ENCODE data around the gene CDH4. TPM values are rescaled to one million over a fixed set of nuclear protein-coding genes. Genes with fewer than 3 reads are reported as not detected.
A peak's percentile ranks its signal among the peaks of the same experiment; 100 is the strongest.

Gene CDH4
- total and polyA plus RNA-seq, 2 of the 8 experiments (the other 6 are each of a cell fraction or from before 2014, with no cell fraction given) = 4.3 to 7.9 TPM

DNA sequence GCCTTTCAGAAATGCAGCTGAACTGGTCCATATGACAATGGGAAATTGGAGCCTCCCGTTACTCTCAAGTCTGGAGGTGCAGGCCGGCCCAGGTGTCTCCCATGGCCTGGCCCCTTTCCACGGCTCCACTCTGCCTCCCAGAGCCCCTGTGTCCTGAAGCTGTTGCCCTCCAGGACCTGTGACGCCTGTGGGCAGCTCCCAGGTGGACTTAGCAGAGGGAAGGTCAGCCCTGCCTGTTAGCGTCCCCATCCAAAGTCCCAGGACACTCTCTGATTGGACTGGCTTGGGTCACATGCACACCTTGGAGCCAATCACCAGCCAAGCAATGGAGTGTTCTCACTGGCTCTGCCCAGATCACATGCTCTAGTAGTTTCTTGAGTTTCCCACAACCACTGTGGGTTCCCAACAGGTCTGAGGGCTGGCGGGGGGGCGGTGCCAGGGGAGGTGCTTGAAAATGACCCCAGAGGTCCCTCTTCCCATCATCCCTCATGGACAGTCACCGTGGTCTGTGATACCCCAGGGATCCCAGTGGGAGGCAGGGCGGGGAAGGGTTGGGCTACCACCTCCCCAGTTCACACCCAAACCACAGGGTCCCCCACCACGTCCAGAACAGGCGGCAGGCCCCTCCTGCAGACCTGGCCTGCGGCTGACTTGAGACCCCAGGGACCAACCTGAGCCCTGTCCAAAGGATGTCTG, 678.1 kb downstream of the CDH4 start:
- Histone ChIP-seq H3K79me2 (ENCODE audit: control insufficient read depth in 1 of 2, insufficient read depth in 2 of 2, low read length in 2 of 2) (no peaks in the 10 kb centered on the region), H4K20me1 (replicated peaks in 1 of 2; ENCODE audit: control insufficient read depth in 1 of 2, insufficient read depth in 2 of 2, low read length in 2 of 2) (peaks cover 0 to 3% of the 10 kb centered on the region in 2 experiments), H3K56ac (replicated peaks; ENCODE audit: insufficient read length, low read depth, low read length) (no peak overlapping the region), H2AK5ac (ENCODE audit: low read depth, low read length) (no peak overlapping the region), H3K23me2 (ENCODE audit: low read depth, low read length) (no peaks in the 10 kb centered on the region), H3K18ac (ENCODE audit: extremely low read depth, low read length) (no peak overlapping the region), H4K91ac (replicated peaks; ENCODE audit: insufficient read length, low read length) (no peak overlapping the region), H3K14ac (ENCODE audit: insufficient read length) (no peak overlapping the region), H3K79me1 (ENCODE audit: low read depth, low read length) (no peaks in the 10 kb centered on the region), H2BK15ac (ENCODE audit: low read length) (no peak overlapping the region), H3K4ac (replicated peaks; ENCODE audit: insufficient read length, low read depth, low read length) (no peak overlapping the region), H2BK12ac (ENCODE audit: low read depth, low read length) (no peak overlapping the region), H4K8ac (ENCODE audit: extremely low read depth, insufficient read depth, low read length) (peak overlapping the region; percentile 68), H3K4me2 (ENCODE audit: insufficient read depth in 1 of 2, low read depth in 2 of 2, low read length in 2 of 2) (no peak overlapping the region), H3K27ac (ENCODE audit: low read depth, low read length) (no peak overlapping the region), H3K27me3 (replicated peaks in 1 of 4; ENCODE audit: control insufficient read depth in 3 of 4, extremely low read depth in 1 of 4, insufficient read depth in 3 of 4, low read length in 3 of 4) (no peaks in the 10 kb centered on the region; a peak in 1 of 7 replicates), H3K9ac (replicated peaks in 1 of 4; ENCODE audit: extremely low read depth in 1 of 4, low read depth in 3 of 4, low read length in 3 of 4) (no peak overlapping the region), H3K23ac (ENCODE audit: insufficient read length) (no peak overlapping the region), H2BK5ac (ENCODE audit: low read depth, low read length) (no peak overlapping the region), H3K36me3 (ENCODE audit: control insufficient read depth in 2 of 4, insufficient read depth in 4 of 4, low read length in 3 of 4) (no peaks in the 10 kb centered on the region; a peak in 1 of 8 replicates), H3K4me3 (ENCODE audit: extremely low read depth in 1 of 4, insufficient read depth in 2 of 4, low read depth in 3 of 4, low read length in 4 of 4) (no peak overlapping the region), H3K4me1 (replicated peaks in 1 of 4; ENCODE audit: control insufficient read depth in 3 of 4, insufficient read depth in 4 of 4, low read length in 3 of 4) (peaks cover 0 to 16% (median 5%) of the 10 kb centered on the region in 4 experiments; a peak in 3 of 7 replicates), H4K5ac (ENCODE audit: insufficient read length, low read depth, low read length) (no peak overlapping the region), H2BK20ac (ENCODE audit: low read length) (no peak overlapping the region), H2BK120ac (replicated peaks; ENCODE audit: low read depth, low read length) (no peak overlapping the region), H3K9me3 (ENCODE audit: insufficient read depth in 2 of 2, low read depth in 1 of 2, low read length in 1 of 2) (no peaks in the 10 kb centered on the region; a peak in 1 of 4 replicates), H2AFZ (ENCODE audit: low read length) (no peak overlapping the region)
- ChIA-PET CTCF (ENCODE audit: partially characterized antibody) (no interaction called here), POLR2A (ENCODE audit: partially characterized antibody) (no interaction called here)
- no peak for TF ChIP-seq TAF1 (IDR thresholded peaks at IDR 0.05; ENCODE audit: low read depth, low read length)
- TF ChIP-seq, protein P1, sequence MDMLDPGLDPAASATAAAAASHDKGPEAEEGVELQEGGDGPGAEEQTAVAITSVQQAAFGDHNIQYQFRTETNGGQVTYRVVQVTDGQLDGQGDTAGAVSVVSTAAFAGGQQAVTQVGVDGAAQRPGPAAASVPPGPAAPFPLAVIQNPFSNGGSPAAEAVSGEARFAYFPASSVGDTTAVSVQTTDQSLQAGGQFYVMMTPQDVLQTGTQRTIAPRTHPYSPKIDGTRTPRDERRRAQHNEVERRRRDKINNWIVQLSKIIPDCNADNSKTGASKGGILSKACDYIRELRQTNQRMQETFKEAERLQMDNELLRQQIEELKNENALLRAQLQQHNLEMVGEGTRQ (IDR thresholded peaks at IDR 0.05; ENCODE audit: low read length) = peak; percentile 39; the same call in 1 of the 2 replicates
- no peak for TF ChIP-seq SUZ12 (IDR thresholded peaks at IDR 0.05; ENCODE audit: low read length)
- TF ChIP-seq E2F6 (IDR thresholded peaks at IDR 0.05) = no peak
- WGBS, 2 experiments (ENCODE audit: extremely low coverage in 1 of 2, insufficient coverage in 1 of 2, insufficient read length in 1 of 2, insufficient replicate concordance in 2 of 2, low coverage in 1 of 2, low lambda C conversion rate in 2 of 2, missing lambda C conversion rate in 1 of 2) = 90% methylated on average over 12 of the region's 12 CpGs; no CpG with 5 or more reads in 1 of the 2 experiments
- FAIRE-seq (no peak), DNase-seq (ENCODE audit: low read depth in 1 of 2, low spot score in 2 of 2) (peak in 1 of 2 experiments; percentile 40)

Measured in H1 (cell line).